ENCODE results near the gene CAD.

CAD gene

DNA sequence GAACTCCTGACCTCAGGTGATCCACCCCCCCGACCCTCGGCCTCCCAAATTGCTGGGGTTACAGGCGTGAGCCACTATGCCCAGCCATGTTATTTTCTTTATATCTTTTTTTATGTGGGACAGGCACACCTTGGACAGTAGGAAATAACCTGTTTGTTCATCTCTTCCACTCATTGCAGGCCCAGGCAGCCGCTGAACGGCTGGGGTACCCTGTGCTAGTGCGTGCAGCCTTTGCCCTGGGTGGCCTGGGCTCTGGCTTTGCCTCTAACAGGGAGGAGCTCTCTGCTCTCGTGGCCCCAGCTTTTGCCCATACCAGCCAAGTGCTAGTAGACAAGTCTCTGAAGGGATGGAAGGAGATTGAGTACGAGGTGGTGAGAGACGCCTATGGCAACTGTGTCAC, 8.4 kb downstream of the CAD start:
- no peak for DNase-seq (ENCODE audit: low read depth in 2 of 2)

- DNase-seq (ENCODE audit: low read depth in 2 of 2): no peak
Observed at GRCh38 chr2:27227501-27227900, 10.3 kb downstream of the CAD start.

- no peak for DNase-seq (ENCODE audit: low read depth in 2 of 2)
Observed at GRCh38 chr2:27231921-27232320, 14.8 kb downstream of the CAD start.

DNA sequence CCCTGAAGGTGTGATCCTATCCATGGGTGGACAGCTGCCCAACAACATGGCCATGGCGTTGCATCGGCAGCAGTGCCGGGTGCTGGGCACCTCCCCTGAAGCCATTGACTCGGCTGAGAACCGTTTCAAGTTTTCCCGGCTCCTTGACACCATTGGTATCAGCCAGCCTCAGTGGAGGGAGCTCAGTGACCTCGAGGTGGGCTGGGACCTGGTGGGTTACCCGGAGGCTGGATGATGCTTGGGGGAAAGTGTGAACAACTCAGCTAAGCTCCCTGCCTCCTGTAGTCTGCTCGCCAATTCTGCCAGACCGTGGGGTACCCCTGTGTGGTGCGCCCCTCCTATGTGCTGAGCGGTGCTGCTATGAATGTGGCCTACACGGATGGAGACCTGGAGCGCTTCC, 16.2 kb downstream of the CAD start:
- no peak for DNase-seq (ENCODE audit: low read depth in 2 of 2)

DNA sequence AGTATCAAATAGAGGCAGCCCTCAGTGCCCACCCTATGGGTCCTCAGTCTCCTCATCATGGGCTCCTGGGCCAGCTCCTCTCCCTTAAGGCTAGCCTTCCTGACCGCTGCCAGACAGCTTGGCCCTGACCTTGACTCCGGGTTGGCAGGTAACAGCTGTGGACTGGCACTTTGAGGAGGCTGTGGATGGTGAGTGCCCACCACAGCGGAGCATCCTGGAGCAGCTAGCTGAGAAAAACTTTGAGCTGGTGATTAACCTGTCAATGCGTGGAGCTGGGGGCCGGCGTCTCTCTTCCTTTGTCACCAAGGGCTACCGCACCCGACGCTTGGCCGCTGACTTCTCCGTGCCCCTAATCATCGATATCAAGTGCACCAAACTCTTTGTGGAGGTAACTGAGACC, 19.0 kb downstream of the CAD start:
- no peak for DNase-seq (ENCODE audit: low read depth in 2 of 2)

GRCh38 chr2:27236626-27237025, 19.5 kb downstream of the CAD start:
- no peak for DNase-seq (ENCODE audit: low read depth in 2 of 2)

DNA sequence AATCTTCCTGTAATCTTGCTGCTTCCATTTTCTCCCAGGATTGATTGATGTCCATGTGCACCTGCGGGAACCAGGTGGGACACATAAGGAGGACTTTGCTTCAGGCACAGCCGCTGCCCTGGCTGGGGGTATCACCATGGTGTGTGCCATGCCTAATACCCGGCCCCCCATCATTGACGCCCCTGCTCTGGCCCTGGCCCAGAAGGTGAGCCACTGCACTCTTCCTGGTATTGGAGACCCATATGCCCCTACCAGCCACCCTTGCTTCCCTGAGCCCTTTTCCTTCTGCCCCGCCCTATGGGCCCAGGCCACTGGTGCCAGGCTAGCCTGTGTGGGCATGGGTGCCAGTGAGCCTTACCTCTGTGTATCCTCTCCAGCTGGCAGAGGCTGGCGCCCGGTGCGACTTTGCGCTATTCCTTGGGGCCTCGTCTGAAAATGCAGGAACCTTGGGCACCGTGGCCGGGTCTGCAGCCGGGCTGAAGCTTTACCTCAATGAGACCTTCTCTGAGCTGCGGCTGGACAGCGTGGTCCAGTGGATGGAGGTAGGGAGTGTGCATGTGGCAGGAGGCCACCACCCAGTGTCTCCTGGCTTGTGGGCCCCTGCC, 20.3 kb downstream of the CAD start:
- no peak for DNase-seq (ENCODE audit: low read depth in 2 of 2)

GRCh38 chr2:27238976-27239375, 21.8 kb downstream of the CAD start:
- DNase-seq (ENCODE audit: low read depth in 2 of 2): no peak

GRCh38 chr2:27240406-27240805, 23.2 kb downstream of the CAD start:
- DNase-seq (ENCODE audit: low read depth in 2 of 2): no peak

GRCh38 chr2:27241761-27242613, 24.8 kb downstream of the CAD start:
- DNase-seq (ENCODE audit: low read depth in 2 of 2): no peak

DNA sequence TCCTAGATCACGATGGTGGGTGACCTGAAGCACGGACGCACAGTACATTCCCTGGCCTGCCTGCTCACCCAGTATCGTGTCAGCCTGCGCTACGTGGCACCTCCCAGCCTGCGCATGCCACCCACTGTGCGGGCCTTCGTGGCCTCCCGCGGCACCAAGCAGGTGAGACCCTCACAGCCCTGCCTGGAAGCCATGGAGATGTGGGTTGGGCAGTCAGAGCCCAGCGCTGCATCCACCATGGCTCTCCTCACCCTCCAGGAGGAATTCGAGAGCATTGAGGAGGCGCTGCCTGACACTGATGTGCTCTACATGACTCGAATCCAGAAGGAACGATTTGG, 25.4 kb downstream of the CAD start:
- DNase-seq (ENCODE audit: low read depth in 2 of 2): no peak

DNA sequence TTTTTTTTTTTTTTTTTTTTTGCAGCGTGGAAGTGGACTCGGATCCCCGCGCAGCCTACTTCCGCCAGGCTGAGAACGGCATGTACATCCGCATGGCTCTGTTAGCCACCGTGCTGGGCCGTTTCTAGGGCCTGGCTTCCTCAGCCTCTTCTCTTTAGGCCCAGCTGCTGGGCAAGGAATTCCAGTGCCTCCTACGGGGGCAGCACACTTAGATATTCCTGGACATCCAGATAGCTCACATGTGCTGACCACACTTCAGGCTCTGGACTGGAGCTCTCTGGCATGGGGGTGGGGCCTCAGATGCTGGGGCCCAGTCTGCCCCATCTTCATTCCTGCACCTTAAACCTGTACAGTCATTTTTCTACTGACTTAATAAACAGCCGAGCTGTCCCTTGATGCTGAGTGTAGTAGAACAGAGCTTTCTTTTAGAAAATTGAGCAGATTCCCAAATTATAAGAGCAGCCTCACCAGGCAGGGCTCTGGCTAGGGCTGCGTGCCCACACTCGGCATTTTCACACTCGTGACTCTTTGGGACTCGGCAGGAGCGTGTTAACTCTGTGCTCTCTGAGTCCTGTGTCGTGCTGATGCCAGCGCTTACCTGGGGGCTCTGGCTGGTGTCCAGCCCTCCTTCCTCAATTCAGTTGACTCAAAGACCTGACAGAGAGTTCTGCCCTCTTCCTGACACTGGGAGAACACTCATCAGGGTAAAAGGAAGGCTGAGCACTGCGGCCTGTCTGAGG, 26.4 kb downstream of the CAD start:
- no peak for DNase-seq (ENCODE audit: low read depth in 2 of 2)

GRCh38 chr2:27245116-27245515, 27.9 kb downstream of the CAD start:
- DNase-seq (ENCODE audit: low read depth in 2 of 2): no peak

GRCh38 chr2:27245626-27246025, 28.5 kb downstream of the CAD start:
- DNase-seq (ENCODE audit: low read depth in 2 of 2): no peak

- DNase-seq (ENCODE audit: low read depth in 2 of 2): no peak
Observed at GRCh38 chr2:27247893-27248292, 30.7 kb downstream of the CAD start.

- DNase-seq (ENCODE audit: low read depth in 2 of 2): no peak
Observed at GRCh38 chr2:27249159-27249890, 32.2 kb downstream of the CAD start.

GRCh38 chr2:27249891-27250651, 32.9 kb downstream of the CAD start:
- DNase-seq (ENCODE audit: low read depth in 2 of 2): peak in 1 of 2 donors; percentile 5

DNA sequence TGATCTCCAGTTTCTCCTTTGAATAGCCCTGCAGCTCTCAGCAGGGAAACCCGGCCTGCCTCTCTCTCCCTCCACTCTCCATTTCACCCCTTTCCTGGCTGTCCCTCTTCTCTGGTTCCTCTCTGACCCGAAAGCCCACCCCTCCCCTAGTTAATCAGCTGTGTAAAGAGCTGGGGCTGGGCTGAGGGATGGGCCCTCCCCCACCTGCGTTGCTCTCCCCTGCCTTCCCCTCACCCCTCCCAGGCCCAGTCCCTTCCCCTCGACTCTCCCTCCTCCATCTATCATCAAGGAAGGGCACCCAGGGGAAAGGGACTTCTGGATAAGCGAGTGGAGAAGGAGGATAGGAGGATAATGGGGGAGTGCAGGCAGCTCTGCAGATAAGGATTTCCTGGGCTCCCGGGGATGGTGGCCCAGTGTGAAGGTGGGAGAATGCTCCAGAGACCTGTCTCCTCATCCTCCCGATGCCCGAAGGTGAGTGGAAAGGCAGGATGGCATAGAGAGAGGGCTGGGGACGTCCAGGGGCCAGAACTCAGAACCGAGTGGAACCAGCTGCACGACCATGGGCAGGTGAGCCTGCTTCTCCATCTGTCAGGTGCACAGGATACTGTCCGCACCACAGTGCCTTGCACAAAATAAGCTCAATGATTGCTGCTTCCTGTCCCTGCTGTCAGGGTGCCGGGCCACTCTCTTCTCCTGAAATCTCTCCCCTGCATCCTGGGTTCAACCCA, 33.6 kb downstream of the CAD start:
- DNase-seq (ENCODE audit: low read depth in 2 of 2): no peak

- no peak for DNase-seq (ENCODE audit: low read depth in 2 of 2)
Observed at GRCh38 chr2:27251766-27252165, 34.6 kb downstream of the CAD start.

- DNase-seq (ENCODE audit: low read depth in 2 of 2): no peak
Observed at GRCh38 chr2:27255187-27255586, 38.0 kb downstream of the CAD start.

DNA sequence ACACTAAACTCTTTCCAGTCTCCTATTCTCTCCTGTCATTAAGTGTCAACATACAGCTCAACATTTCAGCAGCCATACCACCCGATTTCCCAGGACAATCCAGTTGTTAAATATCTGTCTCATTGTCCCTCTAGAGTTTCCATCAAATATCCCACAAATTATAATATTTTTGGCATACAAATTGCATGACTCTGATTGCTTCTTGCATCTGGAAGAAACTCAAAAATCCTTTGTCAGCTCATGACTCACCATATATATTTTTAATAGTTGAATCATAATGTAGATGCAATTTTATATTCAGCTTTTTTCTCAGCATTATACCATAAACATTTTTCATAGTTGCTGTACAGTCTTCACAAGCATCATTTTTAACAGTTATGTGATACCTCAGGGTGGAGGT, 38.5 kb downstream of the CAD start:
- DNase-seq (ENCODE audit: low read depth in 2 of 2): no peak

Data from stimulated activated CD8-positive, alpha-beta memory T cell treated with anti-CD3 and anti-CD28 coated beads, Interleukin-15, amount 100 ng/mL, for 4 hours (primary cell).